Stimulated activated CD4-positive, alpha-beta T cell treated with anti-CD3 and anti-CD28 coated beads, Interleukin-4, amount 100 ng/mL, for 1 hour (primary cell): ENCODE data around the gene CNGA3.

ENCODE experiments used
- DNase-seq: peaks from one replicate; pipeline ENCODE4 v3.0.0-alpha.2; 2020

Gene CNGA3

DNA sequence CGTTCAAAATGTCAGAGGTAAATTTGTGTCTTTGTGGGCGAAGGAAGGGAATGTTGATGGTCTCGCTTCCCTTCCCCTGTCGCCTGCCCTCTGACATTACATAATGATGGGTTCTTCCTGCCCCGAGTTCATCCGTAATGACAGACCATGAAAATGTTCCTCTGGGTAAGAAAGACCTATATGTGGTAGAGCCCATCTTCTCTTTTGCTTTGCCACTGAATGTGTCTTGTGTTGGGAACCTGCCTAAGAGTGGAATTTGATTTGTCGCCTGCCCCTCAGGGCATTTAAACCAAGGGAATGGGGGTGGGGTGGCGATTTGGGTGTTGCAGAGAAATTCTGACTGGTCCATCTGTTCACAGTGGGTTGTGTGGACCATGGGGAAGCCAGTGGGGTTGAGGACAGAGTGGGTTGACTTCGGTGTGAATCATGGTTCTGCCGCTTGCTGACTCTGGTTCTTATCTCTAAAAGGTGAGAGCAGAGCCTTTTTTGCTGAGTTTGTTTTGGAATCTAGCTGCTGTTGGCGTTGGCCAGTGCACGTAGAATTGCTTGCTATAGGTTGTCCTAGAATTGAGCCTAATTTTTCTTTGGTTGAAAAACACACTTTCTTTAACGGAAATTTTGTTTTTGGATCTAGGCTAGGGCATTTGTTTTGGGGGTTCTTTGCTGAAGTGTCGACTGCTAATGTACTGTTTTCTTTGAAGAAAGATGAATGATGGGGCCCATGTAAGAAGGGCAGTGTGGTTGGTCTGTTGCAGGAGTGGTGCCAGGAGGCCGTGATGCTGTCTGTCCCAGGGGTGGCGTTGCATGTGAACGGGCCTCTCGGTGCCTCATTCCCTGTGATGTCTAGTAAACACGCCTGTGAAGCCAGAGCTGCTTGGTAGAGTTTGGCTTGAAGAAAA is 99.7 kb downstream of the CNGA3 start:
- DNase-seq: no peak

DNA sequence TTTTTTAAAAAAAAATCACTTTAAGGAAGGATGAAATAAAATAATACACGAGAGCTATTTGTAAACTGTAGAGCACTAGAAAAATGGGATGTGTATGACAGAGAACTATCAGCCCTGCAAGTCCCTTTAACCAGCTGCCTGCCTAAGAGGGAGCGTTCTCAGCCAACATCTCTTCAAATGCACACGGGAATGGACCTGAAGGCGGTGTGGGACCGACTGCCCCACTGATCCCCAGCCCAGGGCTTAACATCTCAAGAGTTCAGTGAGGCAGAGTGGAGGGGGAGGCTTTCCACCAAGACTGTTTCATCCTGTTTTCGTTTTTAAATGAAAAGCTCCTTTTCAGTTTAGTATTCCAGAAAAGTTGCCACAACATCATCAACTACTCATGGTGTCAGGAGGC is 100.6 kb downstream of the CNGA3 start:
- DNase-seq: no peak
